Panc1 (cell line): ENCODE measurements around the gene INVS. TPM values are rescaled to one million over a fixed set of nuclear protein-coding genes. Genes with fewer than 3 reads are reported as not detected.
A peak's percentile ranks its signal among the peaks of the same experiment; 100 is the strongest.

Experiments used
- ATAC-seq: fragments of 200-7000 bp; cut with Tn5 transposase; 2 replicates; pipeline ENCODE4 v1.9.1; 2020; ENCODE audit warnings: mild to moderate bottlenecking, moderate library complexity
- BruUV-seq: library from RNA; stranded (reverse); fragments of 400-500 nt; replicated peaks from 2 replicates; lab custom pipeline; 2021; lab: Mats Ljungman, UMichigan
- CTCF ChIA-PET: fragments of 300-600 bp; sonication (Branson Sonifier 250); formaldehyde crosslinking; loops from one replicate; lab custom pipeline; 2022; ENCODE audit warnings: antibody characterized with exemption; lab: Charles Lee
- POLR2A ChIA-PET: fragments of 300-600 bp; sonication (Branson Sonifier 250); formaldehyde crosslinking; loops from one replicate; lab custom pipeline; 2022; ENCODE audit warnings: antibody characterized with exemption; lab: Charles Lee
- DNase-seq: peaks from one replicate; pipeline ENCODE4 v3.0.0-alpha.2; 2010; ENCODE audit warnings: low read depth, low spot score
- H3K27ac ChIP-seq: 2 replicates; pipeline ENCODE4 v1.5.1; 2011; ENCODE audit warnings: mild to moderate bottlenecking, low read length, inconsistent platforms
- H3K27me3 ChIP-seq: fragments of 200-500 bp; sonication (Bioruptor generic); 2 replicates; pipeline ENCODE4 v1.6.0; 2014; ENCODE audit warnings: low read length, inconsistent platforms; ENCODE audit not compliant: control insufficient read depth, insufficient read depth
- H3K36me3 ChIP-seq: fragments of 200-500 bp; sonication (Bioruptor generic); 2 replicates; pipeline ENCODE4 v1.5.1; 2014; ENCODE audit warnings: inconsistent platforms, mild to moderate bottlenecking, low read length, moderate library complexity; ENCODE audit not compliant: control insufficient read depth, insufficient read depth
- H3K4me1 ChIP-seq: 2 replicates; pipeline ENCODE4 v1.5.1; 2011; ENCODE audit warnings: inconsistent platforms, mild to moderate bottlenecking, low read length, moderate library complexity; ENCODE audit not compliant: control insufficient read depth, insufficient read depth
- H3K4me3 ChIP-seq, 2 experiments: 2 replicates each; pipeline ENCODE4 v1.5.1; 2011 to 2012; ENCODE audit warnings: low read depth in 2 of 2, low read length in 2 of 2, mild to moderate bottlenecking in 2 of 2, inconsistent platforms in 1 of 2, moderate library complexity in 1 of 2
- H3K9me3 ChIP-seq: fragments of 200-500 bp; sonication (Bioruptor generic); 2 replicates; pipeline ENCODE4 v1.5.1; 2014; ENCODE audit warnings: low read depth, mild to moderate bottlenecking, inconsistent platforms, low read length, moderate library complexity; ENCODE audit not compliant: control insufficient read depth, insufficient read depth
- POLR2AphosphoS5 ChIP-seq: IDR thresholded peaks from 2 replicates; pipeline ENCODE4 v1.6.1; 2012; ENCODE audit warnings: mild to moderate bottlenecking, low read depth, low read length, moderate library complexity
- SIN3A ChIP-seq: IDR thresholded peaks from 2 replicates; pipeline ENCODE4 v1.6.1; 2012; ENCODE audit warnings: low read depth, mild to moderate bottlenecking, low read length, moderate library complexity, borderline replicate concordance; ENCODE audit not compliant: insufficient read depth
- TCF7L2 ChIP-seq: IDR thresholded peaks from 2 replicates; pipeline ENCODE4 v1.6.1; 2011; ENCODE audit warnings: mild to moderate bottlenecking, low read depth, low read length, inconsistent platforms
- in situ Hi-C: cut with HindIII; loops from 2 replicates; pipeline ENCODE4 v1.10.0; 2016; ENCODE audit warnings: low sequenced_read_pairs, low pct_unique_long_range_greater_than_20kb
- intact Hi-C: fragments of 100-400 bp; cut with micrococcal nuclease; formaldehyde crosslinking; loops from one replicate; pipeline ENCODE4 v1.10.0; 2022; ENCODE audit not compliant: unreplicated experiment
- total RNA-seq: library from RNA; stranded (reverse); gene quantifications from one replicate; pipeline ENCODE4 v1.2.1, GENCODE V29; 2021; ENCODE audit not compliant: unreplicated experiment
- TF ChIP-seq, protein P1 (sequence below): fragments of 450-650 bp; IDR thresholded peaks from 2 replicates; pipeline ENCODE4 v1.5.1; 2017; ENCODE audit warnings: mild to moderate bottlenecking
- TF ChIP-seq, protein P2 (sequence below), 2 experiments: IDR thresholded peaks; 2 replicates each; pipeline ENCODE4 v1.6.1; 2011 to 2012; ENCODE audit warnings: low read depth in 2 of 2, control low read depth in 1 of 2, low read length in 1 of 2, mild to moderate bottlenecking in 1 of 2, moderate library complexity in 1 of 2; ENCODE audit not compliant: insufficient read depth in 1 of 2

Gene INVS
- total RNA-seq, 1 experiment from 2014 or later, result 8.2 TPM

DNA sequence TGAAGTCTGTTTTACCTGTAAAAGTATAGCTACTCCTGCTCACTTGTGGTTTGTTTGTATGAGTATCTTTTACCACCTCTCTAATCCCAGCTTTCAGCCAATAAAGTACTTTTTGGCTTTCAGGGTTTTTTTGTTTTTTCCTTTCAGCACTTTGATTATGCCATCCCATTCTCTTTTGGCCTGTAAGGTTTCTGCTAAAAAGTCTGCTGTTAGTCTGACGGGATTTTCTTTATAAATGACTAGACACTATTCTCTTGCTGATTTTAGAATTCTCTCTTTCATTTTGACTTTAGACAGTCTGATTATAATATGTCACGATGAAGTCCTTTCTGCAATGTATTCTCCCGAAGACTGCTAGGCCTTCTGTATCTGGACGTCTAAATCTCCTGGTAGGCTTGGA lies 216.5 kb downstream of the INVS start:
- in situ Hi-C loops, result no loop called here

DNA sequence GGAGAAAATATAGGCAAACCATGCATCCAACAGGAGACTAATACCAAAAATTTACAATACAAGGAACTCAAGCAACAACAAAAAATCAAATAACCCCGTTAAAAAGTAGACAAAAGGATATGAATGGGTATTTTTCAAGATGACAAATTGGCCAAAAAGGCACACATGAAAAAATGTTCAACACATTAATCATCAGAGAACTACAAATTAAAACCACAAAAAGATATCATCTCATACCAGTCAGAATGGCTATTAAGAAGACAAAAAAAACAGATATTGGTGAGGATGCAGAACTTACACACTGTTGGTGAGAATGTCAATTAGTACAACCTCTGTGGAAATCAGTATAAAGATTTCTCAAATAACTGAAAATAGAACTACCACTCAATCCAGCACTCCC lies 218.7 kb downstream of the INVS start:
- intact Hi-C loops (loop anchor here (10.0 kb wide), 1 partner anchor 277 kb away; no protein-coding TSS in a partner anchor), in situ Hi-C loops (no loop called here)
- TF ChIP-seq TCF7L2, result no peak
- no peak for TF ChIP-seq SIN3A
- Histone ChIP-seq H3K9me3 (no peaks in the 10 kb centered on the region), H3K4me3 (no peak overlapping the region), H3K36me3 (peaks cover 4% of the 10 kb centered on the region; the same call in 1 of the 2 replicates), H3K27ac (no peak overlapping the region), H3K4me1 (no peaks in the 10 kb centered on the region), H3K27me3 (no peaks in the 10 kb centered on the region)
- no peak for DNase-seq
- ATAC-seq, result no peak
- ChIA-PET CTCF (no interaction called here), POLR2A (no interaction called here)
- BruUV-seq, result no TSS peak

More for the DNA sequence above, 216.5 kb downstream of the INVS start:
- Histone ChIP-seq H3K9me3 (no peaks in the 10 kb centered on the region), H3K27me3 (no peaks in the 10 kb centered on the region), H3K36me3 (no peaks in the 10 kb centered on the region; the same call in 1 of the 2 replicates), H3K4me3 (no peak overlapping the region), H3K27ac (no peak overlapping the region), H3K4me1 (no peaks in the 10 kb centered on the region)
- intact Hi-C loops, result loop anchor here (10.0 kb wide), 1 partner anchor 279 kb away; no protein-coding TSS in a partner anchor
- DNase-seq (no peak), ATAC-seq (no peak)
- TF ChIP-seq POLR2AphosphoS5, result no peak
- TF ChIP-seq, protein P1, sequence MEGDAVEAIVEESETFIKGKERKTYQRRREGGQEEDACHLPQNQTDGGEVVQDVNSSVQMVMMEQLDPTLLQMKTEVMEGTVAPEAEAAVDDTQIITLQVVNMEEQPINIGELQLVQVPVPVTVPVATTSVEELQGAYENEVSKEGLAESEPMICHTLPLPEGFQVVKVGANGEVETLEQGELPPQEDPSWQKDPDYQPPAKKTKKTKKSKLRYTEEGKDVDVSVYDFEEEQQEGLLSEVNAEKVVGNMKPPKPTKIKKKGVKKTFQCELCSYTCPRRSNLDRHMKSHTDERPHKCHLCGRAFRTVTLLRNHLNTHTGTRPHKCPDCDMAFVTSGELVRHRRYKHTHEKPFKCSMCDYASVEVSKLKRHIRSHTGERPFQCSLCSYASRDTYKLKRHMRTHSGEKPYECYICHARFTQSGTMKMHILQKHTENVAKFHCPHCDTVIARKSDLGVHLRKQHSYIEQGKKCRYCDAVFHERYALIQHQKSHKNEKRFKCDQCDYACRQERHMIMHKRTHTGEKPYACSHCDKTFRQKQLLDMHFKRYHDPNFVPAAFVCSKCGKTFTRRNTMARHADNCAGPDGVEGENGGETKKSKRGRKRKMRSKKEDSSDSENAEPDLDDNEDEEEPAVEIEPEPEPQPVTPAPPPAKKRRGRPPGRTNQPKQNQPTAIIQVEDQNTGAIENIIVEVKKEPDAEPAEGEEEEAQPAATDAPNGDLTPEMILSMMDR, result no peak
- TF ChIP-seq, protein P2, sequence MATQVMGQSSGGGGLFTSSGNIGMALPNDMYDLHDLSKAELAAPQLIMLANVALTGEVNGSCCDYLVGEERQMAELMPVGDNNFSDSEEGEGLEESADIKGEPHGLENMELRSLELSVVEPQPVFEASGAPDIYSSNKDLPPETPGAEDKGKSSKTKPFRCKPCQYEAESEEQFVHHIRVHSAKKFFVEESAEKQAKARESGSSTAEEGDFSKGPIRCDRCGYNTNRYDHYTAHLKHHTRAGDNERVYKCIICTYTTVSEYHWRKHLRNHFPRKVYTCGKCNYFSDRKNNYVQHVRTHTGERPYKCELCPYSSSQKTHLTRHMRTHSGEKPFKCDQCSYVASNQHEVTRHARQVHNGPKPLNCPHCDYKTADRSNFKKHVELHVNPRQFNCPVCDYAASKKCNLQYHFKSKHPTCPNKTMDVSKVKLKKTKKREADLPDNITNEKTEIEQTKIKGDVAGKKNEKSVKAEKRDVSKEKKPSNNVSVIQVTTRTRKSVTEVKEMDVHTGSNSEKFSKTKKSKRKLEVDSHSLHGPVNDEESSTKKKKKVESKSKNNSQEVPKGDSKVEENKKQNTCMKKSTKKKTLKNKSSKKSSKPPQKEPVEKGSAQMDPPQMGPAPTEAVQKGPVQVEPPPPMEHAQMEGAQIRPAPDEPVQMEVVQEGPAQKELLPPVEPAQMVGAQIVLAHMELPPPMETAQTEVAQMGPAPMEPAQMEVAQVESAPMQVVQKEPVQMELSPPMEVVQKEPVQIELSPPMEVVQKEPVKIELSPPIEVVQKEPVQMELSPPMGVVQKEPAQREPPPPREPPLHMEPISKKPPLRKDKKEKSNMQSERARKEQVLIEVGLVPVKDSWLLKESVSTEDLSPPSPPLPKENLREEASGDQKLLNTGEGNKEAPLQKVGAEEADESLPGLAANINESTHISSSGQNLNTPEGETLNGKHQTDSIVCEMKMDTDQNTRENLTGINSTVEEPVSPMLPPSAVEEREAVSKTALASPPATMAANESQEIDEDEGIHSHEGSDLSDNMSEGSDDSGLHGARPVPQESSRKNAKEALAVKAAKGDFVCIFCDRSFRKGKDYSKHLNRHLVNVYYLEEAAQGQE (IDR thresholded peaks at IDR 0.05; ENCODE audit: insufficient read depth in 1 of 2, low read depth in 2 of 2, low read length in 1 of 2), result no peak
- no peak for TF ChIP-seq TCF7L2
- no peak for TF ChIP-seq SIN3A
- BruUV-seq, result no TSS peak
- CTCF ChIA-PET, result no interaction called here
- POLR2A ChIA-PET, result no interaction called here

DNA sequence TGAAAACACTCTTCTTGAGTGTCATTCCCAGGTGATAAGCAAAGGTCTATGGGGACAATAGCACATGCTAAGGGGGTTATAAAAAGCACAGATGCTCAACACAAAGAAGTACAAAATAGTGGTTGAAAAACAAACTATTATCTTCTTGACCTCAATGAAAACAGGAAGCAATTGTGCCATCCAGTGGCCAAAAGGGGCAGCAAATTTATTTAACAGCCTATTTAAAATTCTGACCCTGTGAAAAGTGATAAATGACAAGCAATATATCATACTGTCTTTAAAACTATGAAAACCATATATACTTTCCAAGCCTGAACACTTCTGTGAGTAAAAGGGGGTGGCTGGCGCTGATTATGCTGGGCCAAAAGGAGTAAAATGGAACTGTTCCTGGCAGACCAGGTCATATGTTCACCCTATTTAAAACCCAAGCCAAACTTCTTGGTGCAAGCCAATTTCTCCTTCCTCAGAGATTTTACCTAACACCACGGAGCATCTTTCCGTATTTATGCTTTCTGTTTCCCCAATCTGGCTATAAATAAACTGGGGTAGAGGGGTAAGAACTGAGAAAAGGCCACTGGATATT lies 224.0 kb downstream of the INVS start:
- in situ Hi-C loops (no loop called here), intact Hi-C loops (loop anchor here (5.0 kb wide), 1 partner anchor 296 kb away; no protein-coding TSS in a partner anchor)
- H3K36me3 ChIP-seq, result peaks cover 22% of the 10 kb centered on the region
- CTCF ChIA-PET, result interaction anchor here (0.5 kb wide), 1 partner anchor 1127 kb away, joined by 6 read pairs; no protein-coding TSS in a partner anchor
- POLR2A ChIA-PET, result no interaction called here
- H3K27ac ChIP-seq, result no peak overlapping the region
- ATAC-seq (no peak), DNase-seq (no peak)
- no TSS peak for BruUV-seq
- TF ChIP-seq, protein P2 (IDR thresholded peaks at IDR 0.05; ENCODE audit: insufficient read depth in 1 of 2, low read depth in 2 of 2, low read length in 1 of 2), result no peak
- no peak for TF ChIP-seq SIN3A
- TF ChIP-seq, protein P1, result peak; percentile 64
- TF ChIP-seq TCF7L2, result no peak
- no peak for TF ChIP-seq POLR2AphosphoS5
- H3K27me3 ChIP-seq, result no peaks in the 10 kb centered on the region
- no peaks in the 10 kb centered on the region for H3K4me1 ChIP-seq
- no peaks in the 10 kb centered on the region for H3K9me3 ChIP-seq
- no peak overlapping the region for H3K4me3 ChIP-seq
